Uterus (tissue), 4 donors: ENCODE measurements around the gene HS3ST4. TPM values are rescaled to one million over a fixed set of nuclear protein-coding genes. Genes with fewer than 3 reads are reported as not detected.

Source experiments
- DNase-seq, 2 donors: peaks; one replicate each; pipeline ENCODE4 v3.0.0-alpha.2; 2019 to 2020
- H3K27ac ChIP-seq, 2 donors: fragments of 200-600 bp; sonication (generic); 1 replicate in 1 of 2; 2 replicates in 1 of 2; pipeline ENCODE4 v1.5.1; 2016 to 2018
- H3K27me3 ChIP-seq, 2 donors: fragments of 200-600 bp; sonication (generic); one replicate each; pipeline ENCODE4 v1.5.1; 2018 to 2019; ENCODE audit warnings: control low read depth in 1 of 2
- H3K36me3 ChIP-seq, 2 donors: fragments of 200-600 bp; sonication (generic); one replicate each; pipeline ENCODE4 v1.5.1; 2019; ENCODE audit warnings: control low read depth in 1 of 2
- H3K4me1 ChIP-seq, 2 donors: fragments of 200-600 bp; sonication (generic); one replicate each; pipeline ENCODE4 v1.5.1; 2018 to 2019; ENCODE audit warnings: control low read depth in 1 of 2
- H3K4me3 ChIP-seq, 2 donors: fragments of 200-600 bp; sonication (generic); 1 replicate in 1 of 2; 2 replicates in 1 of 2; pipeline ENCODE4 v1.5.1; 2018 to 2019; ENCODE audit warnings: mild to moderate bottlenecking in 1 of 2
- H3K9me3 ChIP-seq, 2 donors: fragments of 200-600 bp; sonication (generic); one replicate each; pipeline ENCODE4 v1.5.1; 2019; ENCODE audit warnings: control low read depth in 1 of 2
- CTCF ChIP-seq, 4 experiments: fragments of 200-600 bp in 2 of 4; fragments of 450-650 bp in 2 of 4; sonication (generic) in 2 of 4; IDR thresholded peaks; one replicate each; pipeline ENCODE4 v1.5.1; 2016 to 2019; ENCODE audit warnings: antibody characterized with exemption in 4 of 4, mild to moderate bottlenecking in 2 of 4, moderate library complexity in 1 of 4
- POLR2A ChIP-seq, 2 donors: fragments of 450-650 bp; IDR thresholded peaks; one replicate each; pipeline ENCODE4 v1.6.1; 2016; ENCODE audit warnings: antibody characterized with exemption in 2 of 2, mild to moderate bottlenecking in 1 of 2, moderate library complexity in 1 of 2
- intact Hi-C: fragments of 100-400 bp; cut with DNase I; formaldehyde crosslinking; loops from one replicate; pipeline ENCODE4 v1.15.1; 2023; ENCODE audit warnings: low total_unique reads
- total RNA-seq, 4 donors: library from RNA; depleted of rRNA in 3 of 4; stranded (reverse); fragments of >200 nt in 3 of 4; gene quantifications; one replicate each; pipeline versions ENCODE4 v1.1.0 to v1.2.4, GENCODE V29; 2014 to 2023
- donor health status: DM: yes; HTN: yes; CAD: no.

Gene HS3ST4
- total RNA-seq, 4 donors from 2014 or later = 0.14 TPM; not detected in 3

GRCh38 chr16:25817295-25817694 lies 125.5 kb downstream of the HS3ST4 start:
- TF ChIP-seq POLR2A (IDR thresholded peaks at IDR 0.05) = no peak
- no peak for TF ChIP-seq CTCF (IDR thresholded peaks at IDR 0.05)
- intact Hi-C loops = no loop called here
- Histone ChIP-seq H3K4me3 (no peak overlapping the region), H3K27me3 (no peaks in the 10 kb centered on the region), H3K36me3 (no peaks in the 10 kb centered on the region), H3K9me3 (no peaks in the 10 kb centered on the region), H3K4me1 (no peaks in the 10 kb centered on the region), H3K27ac (no peak overlapping the region)
- DNase-seq = no peak

GRCh38 chr16:25817876-25818275 lies 126.1 kb downstream of the HS3ST4 start:
- no peak for DNase-seq
- Histone ChIP-seq H3K4me3 (no peak overlapping the region), H3K27ac (no peak overlapping the region), H3K36me3 (no peaks in the 10 kb centered on the region), H3K27me3 (no peaks in the 10 kb centered on the region), H3K4me1 (no peaks in the 10 kb centered on the region), H3K9me3 (no peaks in the 10 kb centered on the region)
- intact Hi-C loops = no loop called here
- TF ChIP-seq CTCF (IDR thresholded peaks at IDR 0.05) = no peak
- TF ChIP-seq POLR2A (IDR thresholded peaks at IDR 0.05) = no peak

GRCh38 chr16:25823891-25824290 lies 132.1 kb downstream of the HS3ST4 start:
- DNase-seq = no peak
- H3K4me1 ChIP-seq = no peaks in the 10 kb centered on the region
- H3K9me3 ChIP-seq = no peaks in the 10 kb centered on the region
- no peak for TF ChIP-seq POLR2A (IDR thresholded peaks at IDR 0.05)
- no peak for TF ChIP-seq CTCF (IDR thresholded peaks at IDR 0.05)
- no peak overlapping the region for H3K4me3 ChIP-seq
- H3K36me3 ChIP-seq = no peaks in the 10 kb centered on the region
- intact Hi-C loops = no loop called here
- H3K27me3 ChIP-seq = no peaks in the 10 kb centered on the region
- H3K27ac ChIP-seq = no peak overlapping the region

- Histone ChIP-seq H3K36me3 (no peaks in the 10 kb centered on the region), H3K9me3 (no peaks in the 10 kb centered on the region), H3K4me3 (no peak overlapping the region), H3K27ac (no peak overlapping the region), H3K4me1 (no peaks in the 10 kb centered on the region), H3K27me3 (no peaks in the 10 kb centered on the region)
- no peak for DNase-seq
- TF ChIP-seq POLR2A (IDR thresholded peaks at IDR 0.05) = no peak
- no peak for TF ChIP-seq CTCF (IDR thresholded peaks at IDR 0.05)
- intact Hi-C loops = no loop called here
Measured at GRCh38 chr16:25827709-25828108, 135.9 kb downstream of the HS3ST4 start.

- H3K4me1 ChIP-seq = no peaks in the 10 kb centered on the region
- H3K36me3 ChIP-seq = no peaks in the 10 kb centered on the region
- no peak overlapping the region for H3K4me3 ChIP-seq
- TF ChIP-seq POLR2A (IDR thresholded peaks at IDR 0.05) (no peak), CTCF (IDR thresholded peaks at IDR 0.05) (no peak)
- intact Hi-C loops = no loop called here
- no peak overlapping the region for H3K27ac ChIP-seq
- no peak for DNase-seq
- H3K9me3 ChIP-seq = no peaks in the 10 kb centered on the region
- no peaks in the 10 kb centered on the region for H3K27me3 ChIP-seq
Measured at GRCh38 chr16:25828510-25828909, 136.8 kb downstream of the HS3ST4 start.
